IMR-90 (cell line): ENCODE measurements around the gene TMEM233. TPM values are rescaled to one million over a fixed set of nuclear protein-coding genes. Genes with fewer than 3 reads are reported as not detected.

Experiments
- ATAC-seq: fragments of 200-7000 bp; cut with Tn5 transposase; 2 replicates; pipeline ENCODE4 v1.9.1; 2020; ENCODE audit warnings: low read depth, mild to moderate bottlenecking, moderate library complexity
- BruUV-seq: library from RNA; stranded (reverse); fragments of 400-500 nt; replicated peaks from 2 replicates; lab custom pipeline; 2021; lab: Mats Ljungman, UMichigan
- CTCF ChIA-PET: fragments of 300-600 bp; formaldehyde crosslinking; extraction: SDS; loops from one replicate; lab custom pipeline; 2021; ENCODE audit warnings: antibody characterized with exemption; lab: Yijun Ruan, JAX
- POLR2A ChIA-PET: fragments of 300-600 bp; sonication (Branson Sonifier 250); formaldehyde crosslinking; loops from one replicate; lab custom pipeline; 2022; ENCODE audit warnings: antibody characterized with exemption; ENCODE audit not compliant: unreplicated experiment; lab: Charles Lee
- DNase-seq: peaks from one replicate; pipeline ENCODE4 v3.0.0; 2013
- H2AFZ ChIP-seq: replicated peaks from 2 replicates; pipeline ENCODE3; 2013; ENCODE audit warnings: low read length, mild to moderate bottlenecking; ENCODE audit not compliant: poor library complexity
- H2AK5ac ChIP-seq: 2 replicates; pipeline ENCODE4 v1.6.1; 2013; ENCODE audit warnings: low read depth, low read length, inconsistent platforms
- H2AK9ac ChIP-seq: replicated peaks from 2 replicates; pipeline ENCODE3; 2013; ENCODE audit warnings: mild to moderate bottlenecking, low read depth, low read length, moderate library complexity; ENCODE audit not compliant: poor library complexity
- H2BK120ac ChIP-seq: 2 replicates; pipeline ENCODE4 v1.6.1; 2013; ENCODE audit warnings: low read depth, low read length, inconsistent platforms
- H2BK15ac ChIP-seq: 3 replicates; pipeline ENCODE4 v1.6.1; 2013; ENCODE audit warnings: low read depth, low read length, inconsistent platforms
- H2BK20ac ChIP-seq: 2 replicates; pipeline ENCODE4 v1.6.1; 2013; ENCODE audit warnings: low read depth, mild to moderate bottlenecking, inconsistent platforms, low read length, moderate library complexity
- H2BK5ac ChIP-seq: 2 replicates; pipeline ENCODE4 v1.6.1; 2013; ENCODE audit warnings: mild to moderate bottlenecking, low read depth, low read length, inconsistent platforms; ENCODE audit not compliant: poor library complexity, severe bottlenecking
- H3K14ac ChIP-seq: replicated peaks from 2 replicates; pipeline ENCODE4 v1.6.1; 2013; ENCODE audit warnings: low read depth, low read length, inconsistent platforms
- H3K18ac ChIP-seq: 2 replicates; pipeline ENCODE4 v1.6.1; 2013; ENCODE audit warnings: low read depth, low read length, control low read depth
- H3K23ac ChIP-seq: 2 replicates; pipeline ENCODE4 v1.6.1; 2013; ENCODE audit warnings: low read depth, low read length, inconsistent platforms
- H3K27ac ChIP-seq: 2 replicates; pipeline ENCODE4 v1.5.1; 2013; ENCODE audit warnings: mild to moderate bottlenecking, control low read depth, low read length; ENCODE audit not compliant: insufficient read depth
- H3K27me3 ChIP-seq: 2 replicates; pipeline ENCODE4 v1.6.1; 2013; ENCODE audit warnings: low read length; ENCODE audit not compliant: control insufficient read depth, insufficient read depth
- H3K36me3 ChIP-seq: 2 replicates; pipeline ENCODE4 v1.6.1; 2013; ENCODE audit warnings: low read length, mixed read lengths; ENCODE audit not compliant: control insufficient read depth, insufficient read depth
- H3K4ac ChIP-seq: 2 replicates; pipeline ENCODE4 v1.6.1; 2013; ENCODE audit warnings: low read depth, low read length, inconsistent platforms
- H3K4me1 ChIP-seq: 2 replicates; pipeline ENCODE4 v1.6.1; 2013; ENCODE audit warnings: low read length, mixed read lengths; ENCODE audit not compliant: control insufficient read depth, insufficient read depth
- H3K4me2 ChIP-seq: 2 replicates; pipeline ENCODE4 v1.6.1; 2013; ENCODE audit warnings: low read depth, mild to moderate bottlenecking, control low read depth, low read length, moderate library complexity
- H3K4me3 ChIP-seq: 2 replicates; pipeline ENCODE4 v1.5.1; 2013; ENCODE audit warnings: low read depth, mild to moderate bottlenecking, control low read depth, low read length, moderate library complexity; ENCODE audit not compliant: insufficient read depth
- H3K56ac ChIP-seq: 2 replicates; pipeline ENCODE4 v1.6.1; 2013; ENCODE audit warnings: low read length, inconsistent platforms; ENCODE audit not compliant: insufficient read depth; ENCODE audit errors: extremely low read depth
- H3K79me1 ChIP-seq, 2 experiments: 2 replicates each; pipeline ENCODE4 v1.6.1; 2013; ENCODE audit warnings: low read length in 2 of 2, inconsistent platforms in 1 of 2, low read depth in 1 of 2
- H3K9ac ChIP-seq: 2 replicates; pipeline ENCODE4 v1.6.1; 2013; ENCODE audit warnings: low read depth, low read length, control low read depth
- H3K9me1 ChIP-seq: 2 replicates; pipeline ENCODE4 v1.6.1; 2013; ENCODE audit warnings: low read length, inconsistent platforms; ENCODE audit not compliant: insufficient read depth
- H3K9me3 ChIP-seq: 2 replicates; pipeline ENCODE4 v1.6.1; 2013; ENCODE audit warnings: low read length; ENCODE audit not compliant: control insufficient read depth, insufficient read depth
- H4K20me1 ChIP-seq: 2 replicates; pipeline ENCODE4 v1.6.1; 2013; ENCODE audit warnings: low read length, inconsistent platforms; ENCODE audit not compliant: insufficient read depth
- H4K5ac ChIP-seq: 2 replicates; pipeline ENCODE4 v1.6.1; 2013; ENCODE audit warnings: mild to moderate bottlenecking, low read depth, low read length, control low read depth
- H4K8ac ChIP-seq, 2 experiments: 2 replicates each; pipeline ENCODE4 v1.6.1; 2013; ENCODE audit warnings: low read depth in 2 of 2, low read length in 2 of 2, control low read depth in 1 of 2, inconsistent platforms in 1 of 2
- H4K91ac ChIP-seq: 2 replicates; pipeline ENCODE4 v1.6.1; 2013; ENCODE audit warnings: low read depth, low read length, inconsistent platforms; ENCODE audit not compliant: insufficient read depth
- BHLHE40 ChIP-seq: fragments of 150-350 bp; IDR thresholded peaks from 2 replicates; pipeline ENCODE4 v1.6.1; 2016; ENCODE audit warnings: mild to moderate bottlenecking, low read depth, low read length
- CEBPB ChIP-seq: IDR thresholded peaks from 2 replicates; pipeline ENCODE4 v1.6.1; 2012; ENCODE audit warnings: low read depth, low read length, improper control_type of control experiment
- CHD1 ChIP-seq: IDR thresholded peaks from 2 replicates; pipeline ENCODE4 v1.6.1; 2012; ENCODE audit warnings: low read depth, low read length, improper control_type of control experiment
- CTCF ChIP-seq: conservative IDR thresholded peaks from 2 replicates; pipeline ENCODE4 v1.5.1; 2012; ENCODE audit warnings: mild to moderate bottlenecking, low read depth, low read length, improper control_type of control experiment
- ELK1 ChIP-seq: fragments of 150-350 bp; IDR thresholded peaks from 2 replicates; pipeline ENCODE4 v1.6.1; 2016; ENCODE audit warnings: low read depth, mild to moderate bottlenecking, low read length, moderate library complexity, borderline replicate concordance
- FOS ChIP-seq: fragments of 150-350 bp; IDR thresholded peaks from 2 replicates; pipeline ENCODE4 v1.6.1; 2016; ENCODE audit warnings: low read depth, low read length
- MAFK ChIP-seq: IDR thresholded peaks from 2 replicates; pipeline ENCODE4 v1.6.1; 2012; ENCODE audit warnings: low read depth, low read length, improper control_type of control experiment
- MAZ ChIP-seq: IDR thresholded peaks from 2 replicates; pipeline ENCODE4 v1.6.1; 2012; ENCODE audit warnings: low read depth, mild to moderate bottlenecking, low read length, improper control_type of control experiment, moderate library complexity, borderline replicate concordance
- MXI1 ChIP-seq: IDR thresholded peaks from 2 replicates; pipeline ENCODE4 v1.6.1; 2012; ENCODE audit warnings: low read depth, mild to moderate bottlenecking, low read length, moderate library complexity, borderline replicate concordance
- NFE2L2 ChIP-seq: fragments of 150-350 bp; IDR thresholded peaks from 2 replicates; pipeline ENCODE4 v1.6.1; 2016; ENCODE audit warnings: low read depth, mild to moderate bottlenecking, low read length
- POLR2A ChIP-seq: IDR thresholded peaks from 2 replicates; pipeline ENCODE4 v1.6.1; 2012; ENCODE audit warnings: mild to moderate bottlenecking, low read depth, low read length
- RAD21 ChIP-seq: IDR thresholded peaks from 2 replicates; pipeline ENCODE4 v1.6.1; 2012; ENCODE audit warnings: low read length, improper control_type of control experiment
- RCOR1 ChIP-seq: IDR thresholded peaks from 2 replicates; pipeline ENCODE4 v1.6.1; 2012; ENCODE audit warnings: mild to moderate bottlenecking, low read length, improper control_type of control experiment; ENCODE audit not compliant: insufficient replicate concordance
- RFX5 ChIP-seq: IDR thresholded peaks from 2 replicates; pipeline ENCODE4 v1.8.0; 2012; ENCODE audit warnings: low read depth, mild to moderate bottlenecking, low read length, moderate library complexity
- SMC3 ChIP-seq: fragments of 150-350 bp; IDR thresholded peaks from 2 replicates; pipeline ENCODE4 v1.6.1; 2016; ENCODE audit warnings: low read depth, mild to moderate bottlenecking, antibody characterized with exemption, low read length, moderate library complexity
- USF2 ChIP-seq: fragments of 150-350 bp; IDR thresholded peaks from 2 replicates; pipeline ENCODE4 v1.6.1; 2017; ENCODE audit warnings: mild to moderate bottlenecking, antibody characterized with exemption, low read length, low read depth
- WGBS, 2 experiments: methylation state at CpG; one replicate each; pipeline versions ENCODE4 v1.1.5 to v1.1.7; 2013; ENCODE audit warnings: missing lambda C conversion rate in 2 of 2; ENCODE audit not compliant: insufficient read length in 1 of 2; ENCODE audit errors: extremely low coverage in 2 of 2; 5-methylcytosine and 5-hydroxymethylcytosine counted together
- dilution Hi-C: fragments of 300-500 bp; cut with HindIII; formaldehyde crosslinking; loops from one replicate; pipeline ENCODE4 v1.14.3; 2018; ENCODE audit warnings: low sequenced_read_pairs; ENCODE audit not compliant: unreplicated experiment
- in situ Hi-C: fragments of 300-500 bp; cut with MboI; formaldehyde crosslinking; loops from 3 replicates; pipeline ENCODE4 v1.14.3; 2019; ENCODE audit warnings: low sequenced_read_pairs, inconsistent platforms, mixed read lengths
- intact Hi-C: fragments of 100-400 bp; cut with micrococcal nuclease; formaldehyde crosslinking; loops from 2 replicates; pipeline ENCODE4 v1.10.0; 2022
- polyA plus RNA-seq, 3 experiments: library from polyadenylated mRNA; depleted of rRNA; stranded (reverse); fragments of >200 nt; gene quantifications; 2 replicates each; pipeline ENCODE4 v1.2.3, GENCODE V29; 2012; ENCODE audit warnings: low replicate concordance in 1 of 3
- total RNA-seq: library from RNA; depleted of rRNA; stranded (reverse); fragments of >200 nt; gene quantifications from 2 replicates; pipeline ENCODE4 v1.2.3, GENCODE V29; 2012

TMEM233 gene
- total and polyA plus RNA-seq, 2 of the 4 experiments (the other 2 are of a cell fraction), result not detected

- in situ Hi-C loops, result no loop called here
- ChIA-PET CTCF (interaction anchor here (0.6 kb wide), 1 partner anchor 1658 kb away, joined by 3 read pairs; no protein-coding TSS in a partner anchor), POLR2A (no interaction called here)
- H3K36me3 ChIP-seq, result peaks cover 40% of the 10 kb centered on the region
- no peak overlapping the region for H2BK20ac ChIP-seq
- no peak overlapping the region for H2BK5ac ChIP-seq
- no peak overlapping the region for H3K4me2 ChIP-seq
- no peaks in the 10 kb centered on the region for H4K20me1 ChIP-seq
- H2AK9ac ChIP-seq, result no peak overlapping the region
- no peaks in the 10 kb centered on the region for H3K9me3 ChIP-seq
- dilution Hi-C loops, result no loop called here
- H4K8ac ChIP-seq, result no peak overlapping the region
- H2BK15ac ChIP-seq, result no peak overlapping the region
- TF ChIP-seq ELK1, result no peak
- TF ChIP-seq MAZ, result no peak
- TF ChIP-seq MXI1, result no peak
- TF ChIP-seq SMC3, result no peak
- TF ChIP-seq RFX5, result no peak
- TF ChIP-seq CHD1, result no peak
- TF ChIP-seq USF2, result no peak
- TF ChIP-seq MAFK, result no peak
- TF ChIP-seq NFE2L2, result no peak
- no peak for TF ChIP-seq FOS
- TF ChIP-seq CTCF, result no peak
- TF ChIP-seq POLR2A, result no peak
- no peak for TF ChIP-seq BHLHE40
- TF ChIP-seq RCOR1, result no peak
- TF ChIP-seq RAD21, result no peak
- no peak for TF ChIP-seq CEBPB
- H3K14ac ChIP-seq, result no peak overlapping the region
- H2AFZ ChIP-seq, result no peak overlapping the region
- WGBS, 2 experiments, result no CpG with 5 or more reads among the region's 8 CpGs
- no peaks in the 10 kb centered on the region; the same call in 1 of the 2 replicates for H3K9me1 ChIP-seq
- BruUV-seq, result no TSS peak
- H3K4ac ChIP-seq, result no peak overlapping the region
- intact Hi-C loops, result no loop called here
- no peak overlapping the region for H4K5ac ChIP-seq
- H2AK5ac ChIP-seq, result no peak overlapping the region
- no peak overlapping the region for H3K23ac ChIP-seq
- no peak for ATAC-seq
- H3K79me1 ChIP-seq, result peaks cover 19 to 23% of the 10 kb centered on the region in 2 experiments
- DNase-seq, result no peak
- no peak overlapping the region for H3K9ac ChIP-seq
- no peak overlapping the region for H3K56ac ChIP-seq
- H3K27ac ChIP-seq, result no peak overlapping the region
- H3K18ac ChIP-seq, result no peak overlapping the region
- H3K27me3 ChIP-seq, result no peaks in the 10 kb centered on the region
- no peak overlapping the region for H3K4me3 ChIP-seq
- no peak overlapping the region for H4K91ac ChIP-seq
- no peak overlapping the region for H2BK120ac ChIP-seq
- H3K4me1 ChIP-seq, result no peaks in the 10 kb centered on the region
Measured at GRCh38 chr12:119672194-119672593, 78.6 kb downstream of the TMEM233 start.
